Measurements from ENCODE around the gene POFUT1.
A peak's percentile ranks its signal among the peaks of the same experiment; 100 is the strongest.
"Not testable (repeated sequence)": the region's sequence is repeated elsewhere in the genome, so short reads cannot be mapped to it uniquely, and the experiment has no call there.

Gene POFUT1

DNA sequence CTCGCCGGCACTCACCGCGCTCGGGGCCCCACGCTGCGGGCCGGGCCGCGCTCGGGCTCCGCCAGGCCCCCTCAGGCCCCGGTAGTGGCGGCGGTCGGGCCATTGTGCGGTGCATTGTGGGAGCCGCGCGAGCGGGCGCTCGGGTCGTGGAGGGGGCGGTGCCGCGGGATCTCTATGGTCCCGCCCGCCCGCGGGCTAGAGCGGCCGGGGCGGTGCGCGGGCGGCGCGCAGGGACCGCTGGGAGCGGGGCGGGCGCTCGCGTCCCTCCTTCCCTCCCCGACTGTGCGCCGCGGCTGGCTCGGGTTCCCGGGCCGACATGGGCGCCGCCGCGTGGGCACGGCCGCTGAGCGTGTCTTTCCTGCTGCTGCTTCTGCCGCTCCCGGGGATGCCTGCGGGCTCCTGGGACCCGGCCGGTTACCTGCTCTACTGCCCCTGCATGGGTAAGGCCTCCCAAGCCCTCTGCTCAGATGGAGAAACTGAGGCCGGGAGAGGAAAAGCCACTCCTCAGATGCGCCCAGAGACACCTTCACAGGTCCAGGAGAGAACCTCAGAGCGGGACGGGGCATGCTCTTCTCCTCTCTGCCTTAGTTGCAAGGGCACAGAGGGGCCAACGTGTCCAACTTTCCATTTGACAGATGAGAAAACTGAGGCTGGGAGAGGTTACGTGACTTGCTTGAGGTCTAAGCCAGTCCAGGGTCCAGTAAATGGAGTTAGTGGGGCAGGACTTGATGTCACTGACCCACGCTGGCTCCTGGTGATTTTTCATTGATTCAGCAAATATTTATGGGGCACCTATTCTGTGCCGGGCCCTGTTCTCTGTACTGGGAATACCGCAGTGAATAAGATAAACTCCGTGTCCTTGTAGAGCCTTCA, at the start of gene POFUT1, which contains the start of gene PLAGL2:
POFUT1 (plus strand) TSS at position 255 of the 873 bp plus-strand sequence; CDS start at position 317, 62 bp downstream.
PLAGL2 (minus strand) TSS at position 118 of the 873 bp plus-strand sequence. CDS start 5,565 bp downstream, outside the sequence.
- peak; percentile 81 to 83 for DNase-seq (ENCODE audit: low read depth in 1 of 2, low spot score in 1 of 2)

GRCh38 chr20:32158351-32158750, 49.3 kb upstream of the POFUT1 start:
- DNase-seq (ENCODE audit: low read depth in 1 of 2, low spot score in 1 of 2) = no peak

- no peak for DNase-seq (ENCODE audit: low read depth in 1 of 2, low spot score in 1 of 2)
Measured at GRCh38 chr20:32158943-32159660, 48.6 kb upstream of the POFUT1 start.

GRCh38 chr20:32159766-32160221, 47.9 kb upstream of the POFUT1 start:
- no peak for DNase-seq (ENCODE audit: low read depth in 1 of 2, low spot score in 1 of 2)

DNA sequence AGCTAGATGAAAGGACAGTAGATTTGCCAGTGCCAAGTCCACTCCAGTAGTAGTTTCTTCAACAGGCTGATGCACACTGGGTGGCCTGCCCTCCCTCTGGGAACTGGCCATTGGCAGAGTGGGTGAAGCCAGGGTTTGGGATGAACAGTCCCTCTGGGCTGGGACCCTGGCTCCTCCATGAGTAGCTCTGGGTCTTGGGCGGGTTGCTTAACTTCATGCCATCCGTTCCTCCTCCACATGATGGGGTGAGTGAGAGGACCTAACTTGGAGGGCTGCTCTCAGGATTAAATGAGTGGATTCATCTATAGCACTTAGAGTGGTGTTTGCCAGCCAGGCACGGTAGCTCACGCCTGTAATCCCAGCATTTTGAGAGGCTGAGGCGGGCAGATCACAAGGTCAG, 47.3 kb upstream of the POFUT1 start:
- DNase-seq (ENCODE audit: low read depth in 1 of 2, low spot score in 1 of 2) = no peak

- DNase-seq (ENCODE audit: low read depth in 1 of 2, low spot score in 1 of 2) = no peak
Measured at GRCh38 chr20:32162351-32162750, 45.3 kb upstream of the POFUT1 start.

DNA sequence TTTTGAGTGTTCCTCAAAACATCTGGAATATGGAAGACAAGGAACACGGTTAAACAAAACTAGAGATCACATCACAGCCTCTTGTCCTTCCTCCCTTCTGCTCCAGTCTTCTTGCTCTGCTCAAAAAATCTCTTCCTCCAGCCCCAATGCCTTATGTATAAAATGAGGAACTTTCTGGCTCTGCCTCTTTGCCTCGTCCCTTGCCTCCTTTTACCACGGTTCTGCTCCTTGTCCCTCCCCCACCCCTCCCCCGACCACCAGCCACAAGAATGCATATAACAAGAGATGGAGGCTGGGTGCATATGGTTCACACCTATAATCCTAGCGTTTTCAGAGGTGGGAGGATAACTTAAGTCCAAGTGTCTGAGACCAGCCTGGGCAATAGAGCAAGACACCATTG, 43.7 kb upstream of the POFUT1 start:
- DNase-seq (ENCODE audit: low read depth in 1 of 2, low spot score in 1 of 2) = no peak

GRCh38 chr20:32164984-32165735, 42.5 kb upstream of the POFUT1 start:
- DNase-seq (ENCODE audit: low read depth in 1 of 2, low spot score in 1 of 2) = no peak

GRCh38 chr20:32165836-32166545, 41.7 kb upstream of the POFUT1 start:
- DNase-seq (ENCODE audit: low read depth in 1 of 2, low spot score in 1 of 2) = no peak

DNA sequence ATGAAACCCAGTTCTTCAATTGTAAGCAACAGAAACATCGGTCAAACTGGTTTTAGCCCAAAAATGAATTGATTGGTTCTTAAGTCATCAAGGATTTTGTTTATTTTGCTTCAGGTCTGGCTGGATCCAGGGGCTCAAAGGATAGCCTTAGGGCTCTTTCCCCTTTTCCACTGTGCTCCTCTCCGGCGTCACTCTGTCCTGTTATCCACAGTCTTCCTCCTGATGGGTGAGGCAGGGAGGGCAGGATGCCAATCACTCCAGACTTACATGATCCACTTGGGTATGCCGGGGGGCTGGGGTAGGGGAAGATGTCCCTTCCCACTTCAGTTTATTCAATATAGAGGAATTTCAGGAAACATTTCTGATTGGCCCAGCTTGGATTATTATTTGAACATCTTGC, 40.1 kb upstream of the POFUT1 start:
- no peak for DNase-seq (ENCODE audit: low read depth in 1 of 2, low spot score in 1 of 2)

GRCh38 chr20:32168184-32168910, 39.3 kb upstream of the POFUT1 start:
- DNase-seq (ENCODE audit: low read depth in 1 of 2, low spot score in 1 of 2) = no peak

DNA sequence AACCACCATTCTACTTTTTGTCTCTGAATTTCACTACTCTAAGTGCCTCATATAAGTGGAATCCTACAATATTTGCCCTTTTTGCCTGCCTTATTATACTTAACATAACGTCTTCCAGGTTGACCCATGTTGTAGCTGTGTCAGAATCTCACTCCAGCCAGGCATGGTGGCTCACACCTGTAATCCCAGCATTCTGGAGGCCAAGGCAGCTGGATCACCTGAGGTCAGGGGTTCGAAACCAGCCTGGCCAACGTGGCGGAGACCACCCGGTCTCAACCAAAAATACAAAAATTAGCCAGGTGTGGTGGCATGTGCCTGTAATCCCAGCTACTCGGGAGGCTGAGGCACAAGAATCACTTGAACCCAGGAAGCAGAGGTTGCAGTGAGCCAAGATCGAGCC, 30.0 kb upstream of the POFUT1 start:
- not testable (repeated sequence) for DNase-seq (ENCODE audit: low read depth in 1 of 2, low spot score in 1 of 2)

DNA sequence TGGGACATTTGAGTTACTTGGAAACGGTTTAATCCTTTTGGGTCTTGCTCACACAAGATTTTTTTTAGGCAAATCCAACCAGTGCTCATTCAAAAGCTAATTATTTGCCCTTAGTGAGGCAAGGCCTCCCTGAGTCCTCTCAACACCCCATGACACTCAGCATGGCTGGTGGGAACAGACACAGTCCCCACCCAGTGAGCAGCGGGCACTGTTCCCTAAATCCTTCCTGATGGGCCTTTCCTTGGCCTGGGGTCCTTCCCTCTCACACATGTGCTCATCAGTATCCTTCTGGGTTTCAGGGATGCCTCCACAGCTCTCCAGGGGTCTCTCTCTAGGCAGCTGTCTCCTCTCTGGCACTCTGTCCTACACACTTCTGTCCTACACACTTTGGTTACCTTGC, 28.2 kb upstream of the POFUT1 start:
- DNase-seq (ENCODE audit: low read depth in 1 of 2, low spot score in 1 of 2) = no peak

- no peak for DNase-seq (ENCODE audit: low read depth in 1 of 2, low spot score in 1 of 2)
Measured at GRCh38 chr20:32179934-32180333, 27.7 kb upstream of the POFUT1 start.

GRCh38 chr20:32181606-32182005, 26.1 kb upstream of the POFUT1 start:
- no peak for DNase-seq (ENCODE audit: low read depth in 1 of 2, low spot score in 1 of 2)

DNA sequence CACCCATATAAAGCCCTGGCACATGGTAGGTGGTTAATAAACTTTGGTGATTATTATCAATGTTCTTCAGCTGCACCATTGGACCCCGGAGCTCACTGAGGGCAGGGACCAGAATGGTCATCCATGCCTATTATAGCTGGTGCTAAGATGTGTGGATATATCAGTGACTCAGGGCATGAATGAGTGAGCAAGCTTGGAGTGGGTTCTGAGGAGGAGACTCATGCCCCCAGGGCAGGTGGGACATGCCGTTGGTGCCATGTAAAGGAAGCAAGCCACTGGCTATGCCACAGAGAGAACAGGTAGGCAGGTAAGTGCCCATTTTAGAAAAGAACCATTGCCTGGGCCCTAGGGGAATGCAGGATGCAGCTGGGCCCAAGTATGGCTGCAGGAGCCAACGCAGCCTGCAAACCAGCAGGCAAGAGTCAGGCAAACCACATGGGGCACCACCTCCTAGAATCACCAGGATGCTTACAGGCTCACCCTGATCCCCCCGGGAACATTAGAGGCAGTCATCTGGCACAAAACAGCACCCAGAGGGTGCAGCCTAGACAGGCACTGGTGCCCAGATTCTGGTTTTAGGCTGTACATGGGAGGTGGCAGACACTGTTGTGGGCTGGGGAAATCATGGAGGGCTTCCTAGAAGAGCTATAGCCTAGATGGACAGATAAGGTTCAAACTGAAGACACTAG, 23.6 kb upstream of the POFUT1 start:
- DNase-seq (ENCODE audit: low read depth in 1 of 2, low spot score in 1 of 2) = no peak

- DNase-seq (ENCODE audit: low read depth in 1 of 2, low spot score in 1 of 2) = no peak
Measured at GRCh38 chr20:32184961-32185603, 22.6 kb upstream of the POFUT1 start.

- no peak for DNase-seq (ENCODE audit: low read depth in 1 of 2, low spot score in 1 of 2)
Measured at GRCh38 chr20:32186506-32186905, 21.2 kb upstream of the POFUT1 start.
